PC-9 (cell line): ENCODE measurements around the gene INPP5A. TPM values are rescaled to one million over a fixed set of nuclear protein-coding genes. Genes with fewer than 3 reads are reported as not detected.
"Not testable (repeated sequence)": the region's sequence is repeated elsewhere in the genome, so short reads cannot be mapped to it uniquely, and the experiment has no call there.

Source experiments
- BruUV-seq: library from RNA; stranded (reverse); fragments of 400-500 nt; replicated peaks from 2 replicates; lab custom pipeline; 2021; lab: Mats Ljungman, UMichigan
- CTCF ChIA-PET: fragments of 300-600 bp; sonication (Branson Sonifier 250); formaldehyde crosslinking; loops from one replicate; lab custom pipeline; 2022; ENCODE audit warnings: antibody characterized with exemption; lab: Charles Lee
- POLR2A ChIA-PET: fragments of 300-600 bp; sonication (Branson Sonifier 250); formaldehyde crosslinking; loops from one replicate; lab custom pipeline; 2022; ENCODE audit warnings: antibody characterized with exemption; ENCODE audit not compliant: unreplicated experiment; lab: Charles Lee
- DNase-seq, 2 experiments: peaks; one replicate each; pipeline versions ENCODE4 v3.0.0 to v3.0.0-alpha.2; 2015 to 2022; ENCODE audit warnings: mixed read lengths in 1 of 2
- H2AFZ ChIP-seq: fragments of 200-600 bp; sonication (generic); 2 replicates; pipeline ENCODE4 v1.8.1; 2017; ENCODE audit warnings: antibody characterized with exemption
- H3F3A ChIP-seq: fragments of 200-600 bp; sonication (generic); 2 replicates; pipeline ENCODE4 v1.8.1; 2017; ENCODE audit warnings: antibody characterized with exemption, mild to moderate bottlenecking, low read depth; ENCODE audit not compliant: insufficient read depth
- H3K27ac ChIP-seq: fragments of 200-600 bp; sonication (generic); 2 replicates; pipeline ENCODE4 v1.6.1; 2016; ENCODE audit warnings: mixed run types
- H3K27me3 ChIP-seq: fragments of 200-600 bp; sonication (generic); 2 replicates; pipeline ENCODE4 v1.6.1; 2016; ENCODE audit warnings: low read depth, mixed run types; ENCODE audit not compliant: insufficient read depth
- H3K36me3 ChIP-seq: fragments of 200-600 bp; sonication (generic); 2 replicates; pipeline ENCODE4 v1.6.1; 2016; ENCODE audit warnings: low read depth, mixed run types
- H3K4me1 ChIP-seq: fragments of 200-600 bp; sonication (generic); replicated peaks from 2 replicates; pipeline ENCODE4 v1.6.1; 2016; ENCODE audit warnings: mixed run types; ENCODE audit not compliant: insufficient read depth
- H3K4me2 ChIP-seq: fragments of 200-600 bp; sonication (generic); 2 replicates; pipeline ENCODE4 v1.6.1; 2017; ENCODE audit warnings: mixed run types
- H3K4me3 ChIP-seq: fragments of 200-600 bp; sonication (generic); 2 replicates; pipeline ENCODE4 v1.6.1; 2016; ENCODE audit warnings: mixed run types
- H3K79me2 ChIP-seq: fragments of 200-600 bp; sonication (generic); 2 replicates; pipeline ENCODE4 v1.6.1; 2017; ENCODE audit warnings: low read depth, mixed run types
- H3K9me2 ChIP-seq: fragments of 200-600 bp; sonication (generic); 2 replicates; pipeline ENCODE4 v1.8.1; 2017; ENCODE audit warnings: mild to moderate bottlenecking; ENCODE audit not compliant: insufficient read depth
- H3K9me3 ChIP-seq: fragments of 200-600 bp; sonication (generic); 2 replicates; pipeline ENCODE4 v1.8.1; 2016; ENCODE audit warnings: low read depth; ENCODE audit not compliant: insufficient read depth
- H4K20me1 ChIP-seq: fragments of 200-600 bp; sonication (generic); 2 replicates; pipeline ENCODE4 v1.8.1; 2017; ENCODE audit not compliant: insufficient read depth
- EZH2 ChIP-seq: fragments of 200-600 bp; sonication (generic); IDR thresholded peaks from 2 replicates; pipeline ENCODE4 v1.8.0; 2017; ENCODE audit warnings: antibody characterized with exemption, low read depth
- intact Hi-C: fragments of 100-400 bp; cut with micrococcal nuclease; formaldehyde crosslinking; loops from one replicate; pipeline ENCODE4 v1.10.0; 2022; ENCODE audit not compliant: unreplicated experiment
- total RNA-seq: library from RNA; stranded (reverse); gene quantifications from 2 replicates; pipeline ENCODE4 v1.2.3, GENCODE V29; 2021
- TF ChIP-seq, protein P1 (sequence below): fragments of 200-600 bp; sonication (generic); conservative IDR thresholded peaks from 2 replicates; pipeline ENCODE4 v1.6.1; 2017; ENCODE audit warnings: mixed run types, antibody characterized with exemption, mild to moderate bottlenecking, moderate library complexity

Gene INPP5A
- total RNA-seq, 1 experiment from 2014 or later, result 18.4 TPM

DNA sequence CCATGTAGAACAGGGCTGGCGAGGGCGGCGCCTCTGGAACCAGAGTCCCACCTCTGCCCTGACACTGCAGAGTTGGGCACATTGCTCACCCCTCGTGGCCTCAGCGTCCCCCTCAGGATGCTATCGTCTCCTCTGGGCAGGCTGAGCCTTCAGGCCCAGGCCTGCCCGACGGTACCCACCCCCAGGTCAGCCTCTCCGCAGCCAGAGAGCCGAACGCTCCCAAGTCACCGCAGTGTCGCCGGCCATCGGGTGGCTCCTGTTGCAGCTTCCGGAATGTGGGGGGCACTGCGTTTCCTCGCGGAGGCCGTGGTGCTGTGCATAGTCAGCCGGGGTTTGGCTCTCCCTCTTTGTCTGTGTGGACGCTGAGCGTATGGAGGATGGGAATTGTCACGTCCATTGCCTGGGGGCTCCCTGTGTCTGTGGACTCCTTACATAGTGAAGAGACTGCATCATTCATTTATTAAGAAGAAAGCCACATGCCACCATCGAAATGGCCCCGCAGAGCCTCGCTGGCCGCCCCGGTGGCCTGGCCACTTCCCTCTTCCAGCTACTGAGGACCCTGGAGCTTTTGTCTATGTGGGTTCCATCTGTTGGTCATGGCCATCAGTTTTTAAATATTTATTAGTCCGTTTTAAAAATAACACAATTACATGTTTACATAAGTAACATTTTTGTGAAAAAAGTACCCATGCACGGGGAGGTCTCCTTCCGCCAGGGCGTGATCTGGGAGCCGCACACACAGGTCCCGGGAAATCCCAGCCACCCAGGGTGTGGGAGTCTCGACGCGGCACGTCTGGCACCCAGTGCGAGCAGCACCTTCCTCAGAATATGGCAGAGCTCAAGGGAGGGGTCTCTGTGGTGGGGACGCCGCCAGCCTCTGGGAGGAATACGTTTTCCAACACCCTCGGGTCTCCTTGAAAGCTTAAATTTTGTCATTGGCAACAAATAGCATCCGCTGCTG is 232.8 kb downstream of the INPP5A start:
- BruUV-seq, result no TSS peak
- no peak for TF ChIP-seq EZH2
- TF ChIP-seq, protein P1, sequence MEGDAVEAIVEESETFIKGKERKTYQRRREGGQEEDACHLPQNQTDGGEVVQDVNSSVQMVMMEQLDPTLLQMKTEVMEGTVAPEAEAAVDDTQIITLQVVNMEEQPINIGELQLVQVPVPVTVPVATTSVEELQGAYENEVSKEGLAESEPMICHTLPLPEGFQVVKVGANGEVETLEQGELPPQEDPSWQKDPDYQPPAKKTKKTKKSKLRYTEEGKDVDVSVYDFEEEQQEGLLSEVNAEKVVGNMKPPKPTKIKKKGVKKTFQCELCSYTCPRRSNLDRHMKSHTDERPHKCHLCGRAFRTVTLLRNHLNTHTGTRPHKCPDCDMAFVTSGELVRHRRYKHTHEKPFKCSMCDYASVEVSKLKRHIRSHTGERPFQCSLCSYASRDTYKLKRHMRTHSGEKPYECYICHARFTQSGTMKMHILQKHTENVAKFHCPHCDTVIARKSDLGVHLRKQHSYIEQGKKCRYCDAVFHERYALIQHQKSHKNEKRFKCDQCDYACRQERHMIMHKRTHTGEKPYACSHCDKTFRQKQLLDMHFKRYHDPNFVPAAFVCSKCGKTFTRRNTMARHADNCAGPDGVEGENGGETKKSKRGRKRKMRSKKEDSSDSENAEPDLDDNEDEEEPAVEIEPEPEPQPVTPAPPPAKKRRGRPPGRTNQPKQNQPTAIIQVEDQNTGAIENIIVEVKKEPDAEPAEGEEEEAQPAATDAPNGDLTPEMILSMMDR, result no peak
- Histone ChIP-seq H2AFZ (no peak overlapping the region), H3K4me3 (no peak overlapping the region), H4K20me1 (no peaks in the 10 kb centered on the region), H3K36me3 (no peaks in the 10 kb centered on the region), H3K9me3 (no peaks in the 10 kb centered on the region), H3K4me2 (no peak overlapping the region), H3K4me1 (no peaks in the 10 kb centered on the region), H3K27ac (no peak overlapping the region), H3K9me2 (no peaks in the 10 kb centered on the region), H3F3A (no peaks in the 10 kb centered on the region), H3K27me3 (no peaks in the 10 kb centered on the region), H3K79me2 (no peaks in the 10 kb centered on the region)
- intact Hi-C loops, result no loop called here
- no peak for DNase-seq
- POLR2A ChIA-PET, result no interaction called here
- CTCF ChIA-PET, result no interaction called here

- H3K27me3 ChIP-seq, CTCF ChIA-PET, H3K9me2 ChIP-seq, H3K4me1 ChIP-seq, H3K9me3 ChIP-seq, H3K4me3 ChIP-seq, H3K79me2 ChIP-seq, H3K36me3 ChIP-seq, intact Hi-C loops, H3F3A ChIP-seq, BruUV-seq, DNase-seq, H4K20me1 ChIP-seq, POLR2A ChIA-PET, H3K27ac ChIP-seq, H3K4me2 ChIP-seq, H2AFZ ChIP-seq: not testable (repeated sequence)
Measured at GRCh38 chr10:132772816-132773215, 235.2 kb downstream of the INPP5A start.

DNA sequence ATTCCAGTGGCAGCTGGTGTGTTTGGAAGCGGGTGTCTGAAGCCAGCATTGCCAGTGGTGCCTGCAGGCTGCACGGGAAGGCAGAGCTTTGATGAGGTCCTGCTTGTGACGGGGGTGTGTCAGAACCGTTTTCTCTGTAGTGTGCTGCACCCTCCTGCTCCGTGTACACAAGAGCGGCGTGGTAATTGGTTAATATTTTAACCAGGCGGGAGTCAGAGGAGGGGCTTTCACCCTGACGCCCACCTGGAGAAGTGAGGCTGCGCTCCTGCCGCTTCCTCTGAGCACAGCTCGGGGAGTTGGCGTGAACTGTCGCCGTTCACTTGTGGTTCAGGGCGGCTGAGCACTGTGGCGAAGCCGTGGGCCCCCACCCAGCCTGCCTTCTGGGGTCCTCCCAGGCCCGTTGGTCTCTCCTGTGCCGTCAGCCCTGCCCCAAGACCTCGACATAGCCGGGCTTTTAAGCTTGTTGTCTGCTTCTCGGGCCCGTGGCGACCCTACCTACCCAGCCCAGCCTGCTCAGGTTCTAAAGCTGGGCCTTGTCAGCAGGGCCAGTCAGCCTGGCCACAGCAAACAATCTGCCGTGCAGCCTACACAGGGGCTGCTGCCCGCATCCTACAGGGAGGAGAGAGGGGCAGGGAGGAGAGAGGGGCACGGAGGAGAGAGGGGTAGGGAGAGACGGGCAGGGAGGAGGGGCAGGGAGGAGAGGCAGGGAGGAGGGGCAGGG is 236.8 kb downstream of the INPP5A start:
- ChIA-PET POLR2A (no interaction called here), CTCF (no interaction called here)
- Histone ChIP-seq H4K20me1 (no peaks in the 10 kb centered on the region), H3K9me3 (no peaks in the 10 kb centered on the region), H3K27me3 (no peaks in the 10 kb centered on the region), H3K79me2 (no peaks in the 10 kb centered on the region), H3K4me3 (no peak overlapping the region), H3F3A (no peaks in the 10 kb centered on the region), H3K4me2 (no peak overlapping the region), H2AFZ (no peak overlapping the region), H3K9me2 (no peaks in the 10 kb centered on the region), H3K27ac (no peak overlapping the region), H3K36me3 (no peaks in the 10 kb centered on the region), H3K4me1 (no peaks in the 10 kb centered on the region)
- BruUV-seq, result no TSS peak
- TF ChIP-seq, protein P1, result no peak
- no peak for TF ChIP-seq EZH2
- no peak for DNase-seq
- intact Hi-C loops, result no loop called here
